Esophagus muscularis mucosa (tissue), 3 donors: ENCODE measurements around the gene DYNC2H1.

Experiments used
- POLR2AphosphoS5 ChIP-seq, 2 donors: sonication (generic); formaldehyde crosslinking; IDR thresholded peaks; one replicate each; pipeline ENCODE4 v1.6.1; 2017; ENCODE audit warnings: antibody characterized with exemption in 2 of 2
- TF ChIP-seq, protein P1 (sequence below), 3 experiments: fragments of 200-600 bp in 2 of 3; fragments of 450-650 bp in 1 of 3; sonication (generic) in 2 of 3; IDR thresholded peaks; one replicate each; pipeline ENCODE4 v1.5.1; 2017 to 2019; ENCODE audit warnings: antibody characterized with exemption in 3 of 3, mild to moderate bottlenecking in 2 of 3, moderate library complexity in 1 of 3

DNA sequence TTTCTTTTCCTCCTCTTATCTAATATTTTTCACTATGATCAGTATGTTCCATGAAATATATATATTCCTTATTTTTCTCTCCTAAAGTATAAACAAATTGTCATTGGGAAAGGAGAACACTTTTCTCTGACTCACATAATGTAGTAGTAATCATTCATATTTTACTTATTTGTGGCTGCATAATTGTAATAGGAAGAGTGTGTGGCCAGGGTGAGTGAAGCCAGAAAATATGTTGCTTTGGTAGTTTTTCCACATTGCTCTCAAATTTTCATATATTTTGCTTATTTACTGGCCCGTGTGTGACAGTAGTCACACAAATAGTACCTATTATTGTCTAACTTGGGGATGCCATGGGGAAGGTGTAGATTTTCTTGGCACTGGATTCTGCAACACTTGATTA, 172.1 kb downstream of the DYNC2H1 start:
- TF ChIP-seq, protein P1, sequence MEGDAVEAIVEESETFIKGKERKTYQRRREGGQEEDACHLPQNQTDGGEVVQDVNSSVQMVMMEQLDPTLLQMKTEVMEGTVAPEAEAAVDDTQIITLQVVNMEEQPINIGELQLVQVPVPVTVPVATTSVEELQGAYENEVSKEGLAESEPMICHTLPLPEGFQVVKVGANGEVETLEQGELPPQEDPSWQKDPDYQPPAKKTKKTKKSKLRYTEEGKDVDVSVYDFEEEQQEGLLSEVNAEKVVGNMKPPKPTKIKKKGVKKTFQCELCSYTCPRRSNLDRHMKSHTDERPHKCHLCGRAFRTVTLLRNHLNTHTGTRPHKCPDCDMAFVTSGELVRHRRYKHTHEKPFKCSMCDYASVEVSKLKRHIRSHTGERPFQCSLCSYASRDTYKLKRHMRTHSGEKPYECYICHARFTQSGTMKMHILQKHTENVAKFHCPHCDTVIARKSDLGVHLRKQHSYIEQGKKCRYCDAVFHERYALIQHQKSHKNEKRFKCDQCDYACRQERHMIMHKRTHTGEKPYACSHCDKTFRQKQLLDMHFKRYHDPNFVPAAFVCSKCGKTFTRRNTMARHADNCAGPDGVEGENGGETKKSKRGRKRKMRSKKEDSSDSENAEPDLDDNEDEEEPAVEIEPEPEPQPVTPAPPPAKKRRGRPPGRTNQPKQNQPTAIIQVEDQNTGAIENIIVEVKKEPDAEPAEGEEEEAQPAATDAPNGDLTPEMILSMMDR (IDR thresholded peaks at IDR 0.05) = no peak
- TF ChIP-seq POLR2AphosphoS5 (IDR thresholded peaks at IDR 0.05) = no peak
